Neural progenitor cell (in vitro differentiated cells): ENCODE measurements around the gene AEBP1. TPM values are rescaled to one million over a fixed set of nuclear protein-coding genes. Genes with fewer than 3 reads are reported as not detected.

ENCODE experiments used
- DNase-seq: peaks from one replicate; pipeline ENCODE4 v3.0.0-alpha.2; 2016; ENCODE audit warnings: low spot score
- H2AFZ ChIP-seq: fragments of 200-600 bp; sonication (generic); replicated peaks from 2 replicates; pipeline ENCODE4 v1.6.1; 2016; ENCODE audit warnings: antibody characterized with exemption
- H3F3A ChIP-seq: fragments of 200-600 bp; sonication (generic); 2 replicates; pipeline ENCODE4 v1.6.1; 2016; ENCODE audit warnings: antibody characterized with exemption, low read depth
- H3K27ac ChIP-seq: fragments of 200-600 bp; sonication (generic); 2 replicates; pipeline ENCODE4 v1.5.1; 2016; ENCODE audit warnings: mild to moderate bottlenecking
- H3K27me3 ChIP-seq: fragments of 200-600 bp; sonication (generic); 2 replicates; pipeline ENCODE4 v1.6.1; 2016; ENCODE audit warnings: mild to moderate bottlenecking, moderate library complexity
- H3K36me3 ChIP-seq: fragments of 200-600 bp; sonication (generic); 2 replicates; pipeline ENCODE4 v1.5.1; 2016
- H3K4me1 ChIP-seq: fragments of 200-600 bp; sonication (generic); 2 replicates; pipeline ENCODE4 v1.6.1; 2016; ENCODE audit warnings: mixed run types
- H3K4me2 ChIP-seq: fragments of 200-600 bp; sonication (generic); 2 replicates; pipeline ENCODE4 v1.6.1; 2016
- H3K4me3 ChIP-seq: fragments of 200-600 bp; sonication (generic); 2 replicates; pipeline ENCODE4 v1.5.1; 2016
- H3K79me2 ChIP-seq: fragments of 200-600 bp; sonication (generic); 2 replicates; pipeline ENCODE4 v1.6.1; 2016; ENCODE audit warnings: low read depth
- H3K9ac ChIP-seq: fragments of 200-600 bp; sonication (generic); 2 replicates; pipeline ENCODE4 v1.6.1; 2016
- H3K9me3 ChIP-seq: fragments of 200-600 bp; sonication (generic); 2 replicates; pipeline ENCODE4 v1.5.1; 2016; ENCODE audit warnings: low read depth
- H4K20me1 ChIP-seq: fragments of 200-600 bp; sonication (generic); 2 replicates; pipeline ENCODE4 v1.6.1; 2016; ENCODE audit warnings: low read depth
- H3K27ac Mint-ChIP-seq: 3 replicates; pipeline ENCODE4 v1.8.0; 2021; ENCODE audit warnings: mixed read lengths
- H3K27me3 Mint-ChIP-seq: 2 replicates; pipeline ENCODE4 v1.8.0; 2022; ENCODE audit warnings: low read depth, mild to moderate bottlenecking, inconsistent platforms, moderate library complexity, mixed read lengths; ENCODE audit not compliant: insufficient read depth
- H3K36me3 Mint-ChIP-seq: 3 replicates; pipeline ENCODE4 v1.8.0; 2021; ENCODE audit warnings: mixed read lengths
- H3K4me1 Mint-ChIP-seq: 3 replicates; pipeline ENCODE4 v1.8.0; 2021; ENCODE audit warnings: mixed read lengths
- H3K4me3 Mint-ChIP-seq: 3 replicates; pipeline ENCODE4 v1.8.0; 2021; ENCODE audit warnings: mild to moderate bottlenecking, moderate library complexity, mixed read lengths
- H3K9me3 Mint-ChIP-seq: 3 replicates; pipeline ENCODE4 v1.8.0; 2020; ENCODE audit warnings: mixed read lengths
- CTCF ChIP-seq: fragments of 200-600 bp; sonication (generic); IDR thresholded peaks from 2 replicates; pipeline ENCODE4 v1.5.1; 2017; ENCODE audit warnings: antibody characterized with exemption, mild to moderate bottlenecking
- EZH2 ChIP-seq: fragments of 200-600 bp; sonication (generic); IDR thresholded peaks from 2 replicates; pipeline ENCODE4 v1.6.1; 2017; ENCODE audit warnings: antibody characterized with exemption, mild to moderate bottlenecking, moderate library complexity
- EZH2phosphoT487 ChIP-seq: fragments of 200-600 bp; sonication (generic); IDR thresholded peaks from 2 replicates; pipeline ENCODE4 v1.6.1; 2017; ENCODE audit warnings: antibody characterized with exemption
- total RNA-seq: library from RNA; depleted of rRNA; stranded (reverse); fragments of >200 nt; gene quantifications from 2 replicates; pipeline ENCODE4 v1.2.3, GENCODE V29; 2015; ENCODE audit warnings: low replicate concordance

AEBP1 gene
- total RNA-seq, 1 donor from 2014 or later: 4.5 TPM

GRCh38 chr7:44121761-44122420 lies 17.7 kb downstream of the AEBP1 start:
- H3K9ac ChIP-seq: no peak overlapping the region
- peak overlapping the region; percentile 94 for H3K4me2 ChIP-seq
- H3K36me3 Mint-ChIP-seq: peaks cover 23% of the 10 kb centered on the region
- no peak overlapping the region for H2AFZ ChIP-seq
- H3K4me1 Mint-ChIP-seq: peaks cover 21% of the 10 kb centered on the region
- H3K9me3 Mint-ChIP-seq: peaks cover 3% of the 10 kb centered on the region
- no peaks in the 10 kb centered on the region for H3K36me3 ChIP-seq
- no peak for DNase-seq
- peaks cover 11% of the 10 kb centered on the region for H4K20me1 ChIP-seq
- H3K79me2 ChIP-seq: peaks cover 41% of the 10 kb centered on the region
- no peak for TF ChIP-seq EZH2phosphoT487
- peak overlapping the region; percentile 67 for H3K4me3 ChIP-seq
- no peak overlapping the region for H3K27ac Mint-ChIP-seq
- H3K27me3 Mint-ChIP-seq: peaks cover 11% of the 10 kb centered on the region
- H3F3A ChIP-seq: peaks cover 3% of the 10 kb centered on the region
- H3K27me3 ChIP-seq: peaks cover 16% of the 10 kb centered on the region
- no peak overlapping the region for H3K27ac ChIP-seq
- peaks cover 9% of the 10 kb centered on the region for H3K4me1 ChIP-seq
- H3K4me3 Mint-ChIP-seq: peak overlapping the region; percentile 91
- no peaks in the 10 kb centered on the region for H3K9me3 ChIP-seq

GRCh38 chr7:44122529-44122928 lies 18.4 kb downstream of the AEBP1 start:
- Histone ChIP-seq H3K27ac (no peak overlapping the region), H3K4me2 (peak overlapping the region; percentile 94), H4K20me1 (peaks cover 11% of the 10 kb centered on the region), H2AFZ (no peak overlapping the region), H3K4me1 (peaks cover 9% of the 10 kb centered on the region), H3K9ac (peak overlapping the region; percentile 49), H3K79me2 (peaks cover 41% of the 10 kb centered on the region), H3F3A (peaks cover 3% of the 10 kb centered on the region), H3K4me3 (peak overlapping the region; percentile 67), H3K36me3 (no peaks in the 10 kb centered on the region), H3K9me3 (no peaks in the 10 kb centered on the region), H3K27me3 (peaks cover 16% of the 10 kb centered on the region)
- Mint-ChIP-seq H3K4me3 (peak overlapping the region; percentile 91), H3K36me3 (peaks cover 23% of the 10 kb centered on the region), H3K9me3 (peaks cover 6% of the 10 kb centered on the region), H3K27me3 (peaks cover 8% of the 10 kb centered on the region), H3K4me1 (peaks cover 21% of the 10 kb centered on the region), H3K27ac (peak overlapping the region; percentile 27)
- no peak for TF ChIP-seq EZH2
- TF ChIP-seq EZH2phosphoT487: no peak
- no peak for TF ChIP-seq CTCF
- DNase-seq: no peak

- Mint-ChIP-seq H3K27me3 (peaks cover 8% of the 10 kb centered on the region), H3K36me3 (peaks cover 19% of the 10 kb centered on the region), H3K4me3 (peak within 1 kb of the TSS; percentile 91), H3K9me3 (peaks cover 7% of the 10 kb centered on the region), H3K4me1 (peaks cover 21% of the 10 kb centered on the region), H3K27ac (peak within 1 kb of the TSS; percentile 44)
- H3K4me1 ChIP-seq: peaks cover 9% of the 10 kb centered on the region
- peak within 1 kb of the TSS; percentile 49 for H3K9ac ChIP-seq
- H4K20me1 ChIP-seq: peaks cover 11% of the 10 kb centered on the region
- H3F3A ChIP-seq: peaks cover 3% of the 10 kb centered on the region
- H3K4me2 ChIP-seq: peak within 1 kb of the TSS; percentile 94
- H3K27ac ChIP-seq: no peak within 1 kb of the TSS
- H3K4me3 ChIP-seq: peak within 1 kb of the TSS; percentile 67
- TF ChIP-seq EZH2: no peak
- TF ChIP-seq CTCF: peak; percentile 4
- H3K36me3 ChIP-seq: no peaks in the 10 kb centered on the region
- no peaks in the 10 kb centered on the region for H3K9me3 ChIP-seq
- peaks cover 41% of the 10 kb centered on the region for H3K79me2 ChIP-seq
- peak; percentile 99 for DNase-seq
- H3K27me3 ChIP-seq: peaks cover 16% of the 10 kb centered on the region
- H2AFZ ChIP-seq: peak within 1 kb of the TSS; percentile 80
Observed at GRCh38 chr7:44123190-44124003, 19.3 kb downstream of the AEBP1 start, which contains the start of gene POLD2. POLD2 (minus strand) TSS chr7:44123548; CDS start chr7:44122053, 1,495 bp downstream.
